ENCODE results near the gene MPV17. TPM values are rescaled to one million over a fixed set of nuclear protein-coding genes. Genes with fewer than 3 reads are reported as not detected.
"Not testable (repeated sequence)": the region's sequence is repeated elsewhere in the genome, so short reads cannot be mapped to it uniquely, and the experiment has no call there.

MPV17 gene
- total and polyA plus RNA-seq, 4 donors = 46.6 to 132 (median 116) TPM

GRCh38 chr2:27303093-27304025 is 19.5 kb downstream of the MPV17 start:
- no peak overlapping the region for H3K4me3 ChIP-seq (ENCODE audit: low read depth, low read length)
- no peak overlapping the region for H3K27ac ChIP-seq (ENCODE audit: low read depth, low read length)
- WGBS (ENCODE audit: insufficient coverage) = 46% methylated on average over 17 of the region's 25 CpGs
- peak in 2 of 6 donors; percentile 69 to 84 for DNase-seq (ENCODE audit: low read depth in 4 of 6, low spot score in 6 of 6)
- H3K4me1 ChIP-seq (ENCODE audit: control insufficient read depth, insufficient read depth, low read length) = peaks cover 27% of the 10 kb centered on the region
- peaks cover 4% of the 10 kb centered on the region for H3K36me3 ChIP-seq (ENCODE audit: control insufficient read depth, insufficient read depth, low read length)
- H3K9me3 ChIP-seq (ENCODE audit: control insufficient read depth, insufficient read depth, low read length) = no peaks in the 10 kb centered on the region
- peaks cover 37% of the 10 kb centered on the region for H3K27me3 ChIP-seq (ENCODE audit: control insufficient read depth, insufficient read depth, low read length)

- not testable (repeated sequence) for DNase-seq (ENCODE audit: low read depth in 4 of 6, low spot score in 6 of 6); H3K36me3 ChIP-seq (ENCODE audit: control insufficient read depth, insufficient read depth, low read length)
- 100% methylated on average over 1 of the region's 4 CpGs for WGBS (ENCODE audit: insufficient coverage)
Observed at GRCh38 chr2:27300606-27301005, 22.3 kb downstream of the MPV17 start.

GRCh38 chr2:27298391-27299080 is 24.4 kb downstream of the MPV17 start:
- H3K4me3 ChIP-seq (ENCODE audit: low read depth, low read length) = no peak overlapping the region
- DNase-seq (ENCODE audit: low read depth in 4 of 6, low spot score in 6 of 6) = no peak
- H3K9me3 ChIP-seq (ENCODE audit: control insufficient read depth, insufficient read depth, low read length) = no peaks in the 10 kb centered on the region
- 84% methylated on average over 17 of the region's 18 CpGs for WGBS (ENCODE audit: insufficient coverage)
- H3K27me3 ChIP-seq (ENCODE audit: control insufficient read depth, insufficient read depth, low read length) = peaks cover 3% of the 10 kb centered on the region
- H3K27ac ChIP-seq (ENCODE audit: low read depth, low read length) = no peak overlapping the region
- peaks cover 5% of the 10 kb centered on the region for H3K4me1 ChIP-seq (ENCODE audit: control insufficient read depth, insufficient read depth, low read length)
- no peaks in the 10 kb centered on the region for H3K36me3 ChIP-seq (ENCODE audit: control insufficient read depth, insufficient read depth, low read length)

More at GRCh38 chr2:27300606-27301005, 22.3 kb downstream of the MPV17 start:
- H3K27ac ChIP-seq (ENCODE audit: low read depth, low read length); H3K9me3 ChIP-seq (ENCODE audit: control insufficient read depth, insufficient read depth, low read length); H3K4me3 ChIP-seq (ENCODE audit: low read depth, low read length); H3K4me1 ChIP-seq (ENCODE audit: control insufficient read depth, insufficient read depth, low read length): not testable (repeated sequence)
- peaks cover 14% of the 10 kb centered on the region for H3K27me3 ChIP-seq (ENCODE audit: control insufficient read depth, insufficient read depth, low read length)

DNA sequence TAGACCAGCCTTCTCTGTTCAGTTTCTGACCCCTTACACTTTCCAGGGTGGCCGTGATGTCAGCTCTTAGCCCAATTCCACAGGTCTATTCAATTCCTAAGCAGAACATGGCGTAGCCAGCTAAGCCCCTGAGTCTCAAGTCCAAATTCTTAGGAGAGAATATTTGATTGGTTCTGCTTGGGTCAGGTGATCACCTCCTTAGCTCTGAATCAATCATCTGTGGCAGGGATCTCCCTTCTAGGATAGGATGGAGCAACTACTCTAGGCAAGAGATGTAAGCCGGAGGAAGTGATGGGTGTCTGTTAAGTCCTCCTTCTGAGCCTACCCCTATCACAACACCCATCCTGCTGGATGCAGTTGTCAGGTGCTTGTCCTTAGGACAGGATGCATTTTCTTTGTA is 25.7 kb downstream of the MPV17 start:
- H3K36me3 ChIP-seq (ENCODE audit: control insufficient read depth, insufficient read depth, low read length) = no peaks in the 10 kb centered on the region
- H3K4me1 ChIP-seq (ENCODE audit: control insufficient read depth, insufficient read depth, low read length) = no peaks in the 10 kb centered on the region
- no peak overlapping the region for H3K27ac ChIP-seq (ENCODE audit: low read depth, low read length)
- no peaks in the 10 kb centered on the region for H3K9me3 ChIP-seq (ENCODE audit: control insufficient read depth, insufficient read depth, low read length)
- DNase-seq (ENCODE audit: low read depth in 4 of 6, low spot score in 6 of 6) = no peak
- H3K27me3 ChIP-seq (ENCODE audit: control insufficient read depth, insufficient read depth, low read length) = peaks cover 5% of the 10 kb centered on the region
- H3K4me3 ChIP-seq (ENCODE audit: low read depth, low read length) = no peak overlapping the region
- WGBS (ENCODE audit: insufficient coverage) = no CpG with 5 or more reads among the region's 3 CpGs

GRCh38 chr2:27296481-27296880 is 26.4 kb downstream of the MPV17 start:
- H3K9me3 ChIP-seq (ENCODE audit: control insufficient read depth, insufficient read depth, low read length) = no peaks in the 10 kb centered on the region
- 55% methylated on average over 3 of the region's 4 CpGs for WGBS (ENCODE audit: insufficient coverage)
- no peaks in the 10 kb centered on the region for H3K36me3 ChIP-seq (ENCODE audit: control insufficient read depth, insufficient read depth, low read length)
- H3K27me3 ChIP-seq (ENCODE audit: control insufficient read depth, insufficient read depth, low read length) = peaks cover 12% of the 10 kb centered on the region
- DNase-seq (ENCODE audit: low read depth in 4 of 6, low spot score in 6 of 6) = no peak
- H3K4me3 ChIP-seq (ENCODE audit: low read depth, low read length) = no peak overlapping the region
- no peaks in the 10 kb centered on the region for H3K4me1 ChIP-seq (ENCODE audit: control insufficient read depth, insufficient read depth, low read length)
- no peak overlapping the region for H3K27ac ChIP-seq (ENCODE audit: low read depth, low read length)

DNA sequence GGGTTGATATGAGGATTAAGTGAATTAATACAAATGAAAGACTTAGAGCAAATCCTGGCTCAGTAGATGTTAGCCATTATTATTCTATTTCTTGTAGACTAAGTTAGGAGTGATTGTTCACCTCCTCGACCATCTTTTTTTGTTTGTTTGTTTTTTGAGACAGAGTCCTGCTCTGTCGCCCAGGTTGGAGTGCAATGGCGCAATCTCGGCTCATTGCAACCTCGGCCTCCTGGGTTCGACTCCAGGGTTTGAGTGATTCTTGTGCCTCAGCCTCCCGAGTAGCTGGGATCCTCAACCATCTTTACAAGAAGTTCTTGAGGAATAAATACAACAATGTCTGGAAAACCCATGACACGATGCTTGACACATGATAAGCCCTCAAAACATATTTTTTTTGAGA is 28.0 kb downstream of the MPV17 start:
- 93% methylated on average over 7 of the region's 8 CpGs for WGBS (ENCODE audit: insufficient coverage)
- no peaks in the 10 kb centered on the region for H3K9me3 ChIP-seq (ENCODE audit: control insufficient read depth, insufficient read depth, low read length)
- H3K4me3 ChIP-seq (ENCODE audit: low read depth, low read length) = no peak overlapping the region

GRCh38 chr2:27291865-27292264 is 31.0 kb downstream of the MPV17 start:
- H3K4me3 ChIP-seq (ENCODE audit: low read depth, low read length) = no peak overlapping the region
- no peak overlapping the region for H3K27ac ChIP-seq (ENCODE audit: low read depth, low read length)
- no peaks in the 10 kb centered on the region for H3K9me3 ChIP-seq (ENCODE audit: control insufficient read depth, insufficient read depth, low read length)
- no peaks in the 10 kb centered on the region for H3K36me3 ChIP-seq (ENCODE audit: control insufficient read depth, insufficient read depth, low read length)
- WGBS (ENCODE audit: insufficient coverage) = 18% methylated on average over 5 of the region's 6 CpGs
- no peaks in the 10 kb centered on the region for H3K4me1 ChIP-seq (ENCODE audit: control insufficient read depth, insufficient read depth, low read length)
- peaks cover 12% of the 10 kb centered on the region for H3K27me3 ChIP-seq (ENCODE audit: control insufficient read depth, insufficient read depth, low read length)
- DNase-seq (ENCODE audit: low read depth in 4 of 6, low spot score in 6 of 6) = no peak

More for the DNA sequence above, 28.0 kb downstream of the MPV17 start:
- Histone ChIP-seq H3K36me3 (ENCODE audit: control insufficient read depth, insufficient read depth, low read length) (no peaks in the 10 kb centered on the region), H3K4me1 (ENCODE audit: control insufficient read depth, insufficient read depth, low read length) (no peaks in the 10 kb centered on the region), H3K27ac (ENCODE audit: low read depth, low read length) (no peak overlapping the region), H3K27me3 (ENCODE audit: control insufficient read depth, insufficient read depth, low read length) (peaks cover 12% of the 10 kb centered on the region)
- no peak for DNase-seq (ENCODE audit: low read depth in 4 of 6, low spot score in 6 of 6)

DNA sequence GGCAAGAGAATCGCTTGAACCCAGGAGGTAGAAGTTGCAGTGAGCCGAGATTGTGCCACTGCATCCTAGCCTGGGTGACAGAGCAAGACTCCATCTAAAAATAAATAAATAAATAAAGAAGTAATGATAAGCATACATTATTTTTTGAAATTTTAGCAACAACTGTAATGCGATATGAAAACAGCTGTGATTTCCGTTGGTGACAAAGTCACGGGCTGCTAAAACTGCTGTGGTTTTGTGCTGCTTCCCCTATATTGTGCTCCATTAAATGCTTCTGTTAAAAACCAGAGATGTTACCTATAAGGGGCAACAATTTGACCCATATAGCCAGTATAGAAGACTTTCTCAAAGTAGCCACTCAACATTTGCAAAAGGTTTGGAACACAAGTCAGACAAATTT is 32.3 kb downstream of the MPV17 start:
- no peak for DNase-seq (ENCODE audit: low read depth in 4 of 6, low spot score in 6 of 6)
- Histone ChIP-seq H3K4me1 (ENCODE audit: control insufficient read depth, insufficient read depth, low read length) (no peaks in the 10 kb centered on the region), H3K27me3 (ENCODE audit: control insufficient read depth, insufficient read depth, low read length) (peaks cover 11% of the 10 kb centered on the region), H3K27ac (ENCODE audit: low read depth, low read length) (no peak overlapping the region), H3K36me3 (ENCODE audit: control insufficient read depth, insufficient read depth, low read length) (no peaks in the 10 kb centered on the region), H3K9me3 (ENCODE audit: control insufficient read depth, insufficient read depth, low read length) (no peaks in the 10 kb centered on the region), H3K4me3 (ENCODE audit: low read depth, low read length) (no peak overlapping the region)
- 90% methylated on average over 2 of the region's 5 CpGs for WGBS (ENCODE audit: insufficient coverage)

DNA sequence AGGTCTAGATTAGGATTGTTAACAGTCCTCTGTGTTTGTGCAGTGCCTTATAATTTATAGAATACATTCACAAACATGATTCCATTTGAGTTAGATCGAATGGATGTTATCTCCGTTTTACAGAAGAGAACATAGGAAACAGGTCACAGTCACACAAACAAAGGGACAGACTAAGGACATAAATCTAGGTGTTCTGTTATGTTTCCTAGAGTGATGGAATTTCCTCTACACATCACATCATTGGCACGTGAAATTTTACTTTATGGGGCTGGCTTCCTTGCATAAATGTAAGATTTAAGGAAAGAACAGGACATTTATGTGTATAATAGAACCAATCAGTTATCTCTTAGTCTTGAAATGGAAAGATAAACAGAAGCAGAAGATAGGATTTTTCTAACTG is 34.3 kb downstream of the MPV17 start:
- no peak overlapping the region for H3K27ac ChIP-seq (ENCODE audit: low read depth, low read length)
- no peak for DNase-seq (ENCODE audit: low read depth in 4 of 6, low spot score in 6 of 6)
- H3K4me1 ChIP-seq (ENCODE audit: control insufficient read depth, insufficient read depth, low read length) = no peaks in the 10 kb centered on the region
- H3K27me3 ChIP-seq (ENCODE audit: control insufficient read depth, insufficient read depth, low read length) = peaks cover 15% of the 10 kb centered on the region
- no peaks in the 10 kb centered on the region for H3K9me3 ChIP-seq (ENCODE audit: control insufficient read depth, insufficient read depth, low read length)
- no peak overlapping the region for H3K4me3 ChIP-seq (ENCODE audit: low read depth, low read length)
- no CpG with 5 or more reads among the region's 3 CpGs for WGBS (ENCODE audit: insufficient coverage)
- H3K36me3 ChIP-seq (ENCODE audit: control insufficient read depth, insufficient read depth, low read length) = no peaks in the 10 kb centered on the region
